Inflammatory macrophage treated with lipopolysaccharide for 1 hour (primary cell): Measurements from ENCODE around the gene LEUTX.

Experiments used
- DNase-seq, 2 donors: peaks; one replicate each; pipeline ENCODE4 v3.0.0-alpha.2; 2020 to 2022

The LEUTX gene

GRCh38 chr19:39825093-39825463, 46.4 kb downstream of the LEUTX start:
- DNase-seq = no peak

DNA sequence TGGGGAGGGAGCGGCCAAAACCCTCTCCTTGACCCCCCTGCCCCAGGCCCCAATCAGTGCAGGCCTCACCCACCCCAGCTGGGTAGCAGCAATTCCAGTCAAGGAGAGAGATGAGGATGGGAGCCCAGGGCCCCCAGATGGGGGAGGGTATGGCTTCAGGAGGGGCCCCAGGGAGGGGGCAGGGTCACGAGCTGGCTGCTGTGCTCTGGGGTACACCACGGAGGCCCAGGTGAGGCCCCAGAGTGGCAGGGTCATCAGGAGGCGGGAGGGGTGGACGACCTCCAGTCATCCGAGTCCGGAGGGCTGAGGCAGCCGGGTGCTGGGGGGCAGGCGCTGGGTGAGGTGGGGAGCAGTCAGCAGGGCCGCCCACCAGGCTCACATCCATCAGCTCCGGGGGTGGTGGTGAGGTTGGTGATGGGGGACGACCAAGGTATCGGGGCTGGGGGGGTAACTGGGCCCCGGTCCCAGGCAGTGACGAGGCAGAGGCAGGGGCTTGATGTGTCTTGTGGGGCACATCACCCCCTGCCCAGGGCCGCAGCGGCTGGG, 47.0 kb downstream of the LEUTX start:
- no peak for DNase-seq

DNA sequence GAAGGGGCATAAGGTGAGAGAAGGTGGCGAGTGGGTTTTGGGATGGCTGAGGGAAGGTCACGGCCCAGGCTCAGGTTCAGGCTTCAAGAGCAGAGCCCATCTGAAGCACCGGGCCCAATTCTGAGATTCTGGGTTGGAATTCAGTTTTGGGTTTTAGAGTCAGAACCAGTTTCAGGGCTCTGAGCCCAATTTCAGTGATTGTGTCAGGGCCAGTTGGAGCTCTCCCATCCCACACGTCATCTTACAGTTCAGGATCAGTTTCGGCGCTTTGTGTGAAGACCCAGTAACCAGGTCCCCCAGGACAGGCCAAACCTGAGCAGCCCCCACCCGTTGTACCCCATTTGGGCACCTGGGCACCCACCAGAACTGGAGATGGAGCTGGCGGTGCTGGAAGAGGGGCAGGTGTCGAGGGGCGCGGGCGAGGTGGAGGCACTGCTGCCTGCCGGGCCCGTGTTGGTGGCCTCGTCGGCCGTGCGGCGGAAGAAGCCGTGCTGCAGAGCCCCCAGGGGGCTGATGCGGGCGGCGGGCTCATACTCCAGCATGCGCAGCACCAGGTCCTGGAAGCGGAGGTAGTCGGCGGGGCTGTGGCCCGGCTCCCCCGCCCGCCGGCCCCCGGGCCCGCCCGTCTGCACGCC, 47.8 kb downstream of the LEUTX start:
- DNase-seq = no peak

- DNase-seq = no peak
Measured at GRCh38 chr19:39827216-39827615, 48.6 kb downstream of the LEUTX start.

GRCh38 chr19:39828015-39828653, 49.5 kb downstream of the LEUTX start:
- no peak for DNase-seq

DNA sequence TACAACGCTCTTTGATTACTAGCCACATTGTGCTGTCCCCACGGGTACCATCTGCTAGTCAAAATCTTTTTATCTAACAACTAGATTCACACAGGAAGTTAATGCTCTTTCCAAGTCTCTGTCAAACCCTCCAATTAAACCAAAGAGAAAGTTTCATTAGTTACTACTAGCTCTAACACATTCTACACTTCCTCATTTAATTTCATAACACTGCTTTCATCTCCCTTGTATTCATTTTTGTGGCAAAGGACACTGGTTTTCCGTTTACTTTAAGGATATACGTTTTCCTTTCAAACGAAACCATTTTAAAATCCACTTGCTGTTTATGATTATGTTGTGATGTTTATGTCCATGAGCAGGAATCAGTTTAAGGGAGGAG, 50.0 kb downstream of the LEUTX start:
- no peak for DNase-seq

- DNase-seq = no peak
Measured at GRCh38 chr19:39829702-39830275, 51.1 kb downstream of the LEUTX start.

DNA sequence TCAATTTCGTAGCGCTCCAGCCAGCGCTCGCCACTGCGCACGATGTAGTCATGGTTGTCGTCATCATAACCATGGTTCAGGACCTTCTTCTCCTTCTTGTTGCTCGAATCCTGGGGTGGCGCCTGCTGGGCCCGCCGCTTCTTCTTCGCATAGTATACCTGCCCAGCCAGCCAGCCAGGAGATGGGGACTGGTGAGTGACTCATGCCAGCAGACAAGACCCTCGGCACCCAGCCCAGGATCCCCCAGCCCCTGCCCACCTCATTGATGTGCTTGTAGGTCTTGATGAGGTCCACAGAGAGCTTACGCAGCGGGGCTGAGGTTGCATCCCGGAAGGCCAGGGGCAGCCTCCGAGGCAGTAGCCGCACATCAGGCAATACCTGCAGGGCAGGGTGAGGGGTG, 51.8 kb downstream of the LEUTX start:
- no peak for DNase-seq

GRCh38 chr19:39830847-39831246, 52.2 kb downstream of the LEUTX start:
- no peak for DNase-seq

DNA sequence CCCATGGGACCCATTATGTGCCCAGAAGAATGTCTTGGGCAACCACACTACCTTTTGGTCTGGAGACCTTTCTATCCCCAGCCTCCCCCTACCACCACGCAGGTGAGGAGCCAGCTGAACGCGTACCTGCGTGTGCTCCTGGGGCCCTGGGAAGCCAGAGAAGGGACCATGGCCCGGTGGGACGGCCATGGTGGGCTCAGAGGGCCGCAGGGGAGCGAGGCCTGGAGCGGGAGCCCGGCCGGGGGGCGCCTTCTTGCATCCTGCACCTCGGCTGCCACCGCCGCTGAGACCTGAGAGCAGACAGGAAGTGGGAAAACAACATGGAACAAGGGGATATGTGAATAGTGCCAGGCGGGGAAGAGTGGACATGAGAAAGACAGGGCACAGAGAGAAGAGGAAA, 53.0 kb downstream of the LEUTX start:
- DNase-seq = no peak

GRCh38 chr19:39832341-39833083, 53.9 kb downstream of the LEUTX start:
- no peak for DNase-seq

DNA sequence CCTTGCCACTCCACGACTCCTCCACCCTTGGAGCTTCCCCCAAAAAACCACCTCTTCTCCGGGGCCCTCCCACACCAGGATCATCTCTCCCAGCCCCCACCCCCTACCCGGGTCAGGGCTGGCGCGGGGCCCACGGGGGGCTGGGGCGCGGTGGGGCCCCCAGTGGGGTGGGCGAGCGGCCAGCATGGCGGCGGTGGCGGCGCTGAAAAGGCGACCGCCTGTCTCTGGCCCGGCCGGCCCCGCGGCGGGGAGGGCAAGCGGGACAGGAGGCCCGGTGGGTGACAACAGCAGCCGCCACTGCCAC, 54.5 kb downstream of the LEUTX start:
- DNase-seq = no peak

GRCh38 chr19:39833464-39834286, 55.0 kb downstream of the LEUTX start, which contains the start of gene DYRK1B:
Gene DYRK1B (minus strand): TSS chr19:39834162. CDS start chr19:39831867, 2,295 bp downstream.
- peak; percentile 95 to 97 for DNase-seq

- DNase-seq = no peak
Measured at GRCh38 chr19:39834287-39834841, 55.7 kb downstream of the LEUTX start.
